GM15510 (cell line): ENCODE data around the gene MTMR12.

ENCODE experiments used
- POLR2A ChIP-seq: IDR thresholded peaks from 3 replicates; pipeline ENCODE4 v1.6.1; 2011; ENCODE audit warnings: borderline replicate concordance; ENCODE audit not compliant: insufficient read length; ENCODE audit errors: extremely low read depth

MTMR12 gene

DNA sequence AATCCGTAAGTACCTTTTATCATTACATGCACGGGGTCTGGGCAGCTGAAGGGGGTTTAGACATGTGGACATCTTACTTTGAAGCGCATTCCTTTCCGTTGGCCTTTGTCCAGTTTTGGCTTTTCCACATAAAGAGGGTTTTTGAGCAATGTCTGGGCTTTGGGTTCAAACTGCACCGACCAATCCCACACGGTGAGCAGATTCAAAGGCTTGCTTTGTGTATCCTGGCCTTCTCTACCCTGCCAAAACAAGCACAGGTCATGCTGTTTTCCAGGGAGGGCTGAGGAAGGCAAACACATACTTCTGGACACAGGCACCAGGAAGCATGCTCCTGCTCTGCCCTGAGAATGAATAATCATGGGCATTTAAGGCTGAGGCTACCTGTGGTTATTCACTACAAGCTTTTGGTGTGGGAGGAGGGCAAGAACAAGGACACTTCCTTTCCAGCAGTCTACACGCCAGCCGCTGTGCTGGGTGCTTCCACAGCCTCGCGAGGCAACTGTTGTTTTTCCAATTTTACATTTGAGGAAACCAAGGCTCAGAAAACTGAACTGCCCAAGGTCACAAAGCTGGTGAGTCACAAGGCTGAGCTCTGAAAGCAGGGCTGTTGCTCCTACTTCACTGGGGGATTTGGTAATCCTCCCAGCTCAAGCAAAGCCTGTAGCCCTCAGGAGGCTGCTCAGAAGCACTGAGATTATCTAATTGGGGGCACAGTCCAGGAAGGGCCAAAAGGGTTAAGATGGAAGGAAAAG, 78.9 kb downstream of the MTMR12 start:
- TF ChIP-seq POLR2A: no peak

GRCh38 chr5:32233220-32233695, 79.5 kb downstream of the MTMR12 start:
- no peak for TF ChIP-seq POLR2A

DNA sequence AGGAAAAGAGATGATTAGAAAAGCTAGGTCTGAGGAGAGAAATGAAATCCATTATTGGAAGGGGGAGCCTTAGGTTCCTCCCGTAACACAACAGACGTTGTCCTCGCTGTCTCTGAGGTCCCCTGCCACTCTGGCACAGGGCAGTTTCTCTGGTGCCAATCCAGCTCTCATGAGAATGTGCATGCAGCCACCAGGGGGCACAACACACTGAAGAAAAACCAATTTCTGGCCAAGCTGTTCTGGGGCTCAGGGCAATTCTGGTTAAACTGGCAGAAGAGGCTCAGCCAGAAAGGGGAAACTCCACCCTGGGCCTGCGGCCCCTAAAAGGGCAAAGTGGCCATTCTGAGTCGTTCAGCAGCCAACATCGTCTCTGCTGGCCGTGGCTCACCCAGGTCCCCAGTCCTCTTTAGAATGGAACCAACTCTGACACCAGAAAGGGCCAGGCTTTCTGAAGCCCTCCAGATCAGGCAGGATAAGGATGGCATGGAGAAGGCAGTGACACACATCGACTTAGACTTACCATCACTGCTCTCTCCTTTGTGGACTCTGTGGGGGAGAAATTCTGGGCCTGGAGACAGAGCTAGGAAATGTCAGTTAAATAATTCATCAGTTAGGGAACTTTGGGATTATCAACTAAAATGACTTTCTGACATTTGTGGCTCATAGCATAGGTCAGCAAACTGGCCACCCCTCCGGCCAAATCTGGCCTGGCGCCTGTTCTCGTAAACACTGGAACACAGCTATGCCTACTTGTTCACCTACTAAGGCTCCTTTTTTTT, 80.1 kb downstream of the MTMR12 start:
- TF ChIP-seq POLR2A: no peak

- TF ChIP-seq POLR2A: no peak
Observed at GRCh38 chr5:32231929-32232328, 80.8 kb downstream of the MTMR12 start.

- TF ChIP-seq POLR2A: no peak
Observed at GRCh38 chr5:32231241-32231640, 81.5 kb downstream of the MTMR12 start.

DNA sequence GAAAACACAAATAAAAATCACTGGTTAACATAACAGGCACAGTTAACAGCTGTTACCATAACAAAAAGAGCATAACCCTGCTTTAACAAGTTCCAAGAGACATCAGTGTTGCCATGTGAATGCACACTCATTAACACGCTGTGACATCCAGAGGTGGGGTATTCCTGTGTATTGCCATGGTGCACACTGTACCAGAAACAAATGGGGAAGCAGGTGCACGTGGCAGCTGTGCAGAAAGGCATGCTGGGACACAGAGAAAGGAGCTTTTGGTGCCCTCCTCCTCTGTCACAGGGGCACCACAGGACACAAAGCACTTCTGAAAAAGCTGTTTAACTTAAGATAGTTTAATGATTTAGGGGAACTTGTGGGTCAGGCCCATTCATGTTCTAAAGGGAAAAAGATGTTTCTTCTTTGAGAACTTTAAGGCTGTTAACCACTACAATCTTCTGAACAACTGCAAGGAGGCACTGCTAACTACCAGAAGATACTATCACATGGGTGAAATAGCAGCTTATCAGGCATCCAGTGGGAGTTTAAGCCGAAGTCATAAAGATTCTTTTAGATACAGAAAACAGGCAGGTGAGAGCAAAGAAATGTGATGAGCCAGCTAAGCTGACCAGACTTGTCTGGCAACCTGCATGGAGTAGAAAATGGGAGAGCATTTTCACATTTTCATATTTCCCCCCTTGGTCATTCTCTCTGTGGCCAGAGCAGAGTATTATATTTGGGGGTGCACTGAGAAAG, 82.2 kb downstream of the MTMR12 start:
- TF ChIP-seq POLR2A: no peak

- no peak for TF ChIP-seq POLR2A
Observed at GRCh38 chr5:32229586-32229985, 83.2 kb downstream of the MTMR12 start.

DNA sequence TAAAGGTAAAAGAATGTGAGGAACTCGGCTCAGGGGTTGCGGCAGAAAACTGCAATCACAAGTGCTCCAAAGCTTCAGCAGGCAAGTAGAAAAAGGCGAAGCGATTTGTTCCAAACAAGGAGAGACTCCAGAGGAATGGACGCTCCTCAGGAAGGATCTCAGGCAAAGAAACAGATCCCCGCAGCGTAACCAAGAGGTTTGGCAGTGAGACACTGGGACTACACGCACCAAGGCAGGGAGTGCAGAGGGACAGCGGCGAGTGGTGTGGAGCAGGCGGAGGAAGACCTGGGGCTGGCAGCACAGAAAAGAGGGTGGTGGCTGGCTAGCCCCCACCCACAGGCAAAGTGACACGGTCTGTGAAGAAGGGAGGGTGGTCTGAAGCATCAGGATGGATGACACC, 83.9 kb downstream of the MTMR12 start:
- no peak for TF ChIP-seq POLR2A

GRCh38 chr5:32225445-32225844, 87.3 kb downstream of the MTMR12 start:
- TF ChIP-seq POLR2A: no peak

DNA sequence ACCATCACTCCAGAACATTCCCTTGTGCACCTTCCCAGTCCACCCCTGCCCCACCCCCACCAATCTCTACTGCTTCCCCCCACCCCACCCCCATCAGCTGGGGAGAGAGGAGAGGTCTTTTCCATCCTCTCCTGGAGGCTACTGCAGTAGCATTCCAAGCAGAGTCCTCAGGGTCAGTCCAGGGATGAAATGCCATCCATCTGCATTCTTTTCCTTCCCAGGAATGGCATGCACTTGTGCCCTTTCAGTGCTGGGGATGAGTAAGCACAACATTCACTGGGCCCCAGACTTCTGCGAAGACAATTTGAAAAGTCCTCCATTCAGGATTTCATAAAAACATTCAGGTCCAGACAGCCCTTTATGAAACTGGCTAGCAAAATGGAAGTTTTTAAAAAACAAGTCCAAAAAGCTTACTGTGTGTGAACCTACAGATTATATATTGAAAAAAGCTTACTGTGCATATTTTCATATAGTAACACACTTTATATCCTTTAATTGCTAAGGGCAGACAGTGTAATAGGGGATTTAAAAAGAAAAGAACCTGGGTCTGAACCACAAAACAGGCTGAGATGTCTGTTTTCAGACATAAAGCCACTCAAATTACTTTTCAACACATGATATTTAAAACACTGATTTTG, 88.6 kb downstream of the MTMR12 start:
- no peak for TF ChIP-seq POLR2A

- no peak for TF ChIP-seq POLR2A
Observed at GRCh38 chr5:32222723-32223470, 89.8 kb downstream of the MTMR12 start.

DNA sequence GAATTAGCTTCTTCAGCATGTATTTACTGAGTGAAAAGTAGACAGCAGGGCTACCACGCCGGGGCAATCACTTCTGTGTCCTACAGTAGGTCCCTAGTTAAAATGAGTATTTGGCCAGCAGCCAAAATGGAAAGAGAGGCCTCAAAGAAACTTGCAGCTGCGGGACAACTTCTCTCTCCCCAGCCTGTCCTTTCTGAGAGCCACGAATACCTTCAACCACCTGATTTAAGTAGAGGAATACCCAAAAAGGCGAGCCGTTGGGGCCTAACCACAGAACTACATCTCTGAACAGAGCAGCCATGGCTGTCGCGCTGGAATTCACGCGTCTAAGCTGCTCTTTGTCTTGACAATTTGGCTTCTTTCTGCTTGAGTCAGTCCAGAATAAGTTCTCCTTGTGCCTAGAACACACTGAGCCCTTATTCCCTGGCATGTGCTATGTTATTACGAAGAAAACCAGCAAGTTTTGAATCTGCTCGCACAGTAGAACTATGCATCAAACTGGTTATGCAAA, 94.8 kb downstream of the MTMR12 start:
- TF ChIP-seq POLR2A: no peak

- no peak for TF ChIP-seq POLR2A
Observed at GRCh38 chr5:32210151-32210550, 102.6 kb downstream of the MTMR12 start.

DNA sequence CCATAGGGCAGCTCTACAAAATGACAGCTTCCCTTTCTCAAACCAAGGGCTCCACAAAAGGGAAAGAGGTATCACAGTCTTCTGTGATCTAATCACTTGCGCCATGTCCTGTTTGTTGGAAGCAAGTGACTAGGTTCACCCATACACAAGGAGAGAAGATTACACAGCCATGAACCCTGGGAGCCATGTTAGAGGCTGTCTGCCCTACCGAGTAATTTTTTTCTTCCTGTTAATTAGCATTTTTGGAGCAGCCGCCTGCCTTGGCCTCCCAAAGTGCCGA, 105.4 kb downstream of the MTMR12 start:
- no peak for TF ChIP-seq POLR2A
